ENCODE results near the gene ARHGEF3.
"Not testable (repeated sequence)": the region's sequence is repeated elsewhere in the genome, so short reads cannot be mapped to it uniquely, and the experiment has no call there.

ARHGEF3 gene

GRCh38 chr3:56769116-56769707 lies 32.5 kb downstream of the ARHGEF3 start:
- no peak for DNase-seq

GRCh38 chr3:56764904-56765547 lies 36.7 kb downstream of the ARHGEF3 start:
- DNase-seq = no peak

- no peak for DNase-seq
Measured at GRCh38 chr3:56764184-56764583, 37.6 kb downstream of the ARHGEF3 start.

- DNase-seq = no peak
Measured at GRCh38 chr3:56763233-56763632, 38.5 kb downstream of the ARHGEF3 start.

- DNase-seq = no peak
Measured at GRCh38 chr3:56762718-56763117, 39.0 kb downstream of the ARHGEF3 start.

DNA sequence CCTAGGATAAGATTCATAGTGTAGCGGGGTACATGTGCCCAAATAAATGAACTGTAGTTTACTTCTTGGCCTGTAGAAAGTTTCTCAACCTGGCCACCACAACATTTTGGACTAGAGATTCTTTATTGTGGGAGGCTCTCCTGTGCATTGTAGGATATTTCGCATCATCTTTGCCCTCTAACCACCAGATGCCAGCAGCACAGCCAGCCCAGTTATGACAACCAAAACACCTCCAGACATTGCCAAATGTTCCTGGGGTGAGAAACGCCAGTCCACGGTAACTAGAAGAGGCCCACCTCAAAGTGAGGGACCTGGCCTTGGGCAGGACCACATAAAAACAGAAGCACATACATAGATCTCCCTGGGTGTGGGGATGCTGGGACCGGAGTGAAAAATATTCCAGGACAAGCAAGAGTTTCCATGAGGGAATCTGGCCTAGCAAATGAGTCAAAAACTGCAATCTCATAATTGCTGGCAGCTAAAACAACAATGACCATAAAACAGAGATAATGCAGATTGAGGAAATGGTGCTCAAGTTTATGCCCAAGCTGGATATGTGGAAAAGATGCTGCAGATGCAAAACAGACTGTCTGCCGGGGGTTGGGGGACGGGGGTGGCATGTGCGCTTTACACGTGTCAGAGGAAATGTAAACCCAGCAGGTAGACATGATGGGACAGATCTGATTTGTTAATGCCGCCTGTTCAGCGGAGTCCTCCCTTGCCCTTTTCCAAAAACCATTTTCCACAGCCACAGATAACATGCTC lies 39.7 kb downstream of the ARHGEF3 start:
- DNase-seq = peak; percentile 12

- DNase-seq = no peak
Measured at GRCh38 chr3:56761023-56761422, 40.7 kb downstream of the ARHGEF3 start.

GRCh38 chr3:56759532-56759931 lies 42.2 kb downstream of the ARHGEF3 start:
- no peak for DNase-seq

DNA sequence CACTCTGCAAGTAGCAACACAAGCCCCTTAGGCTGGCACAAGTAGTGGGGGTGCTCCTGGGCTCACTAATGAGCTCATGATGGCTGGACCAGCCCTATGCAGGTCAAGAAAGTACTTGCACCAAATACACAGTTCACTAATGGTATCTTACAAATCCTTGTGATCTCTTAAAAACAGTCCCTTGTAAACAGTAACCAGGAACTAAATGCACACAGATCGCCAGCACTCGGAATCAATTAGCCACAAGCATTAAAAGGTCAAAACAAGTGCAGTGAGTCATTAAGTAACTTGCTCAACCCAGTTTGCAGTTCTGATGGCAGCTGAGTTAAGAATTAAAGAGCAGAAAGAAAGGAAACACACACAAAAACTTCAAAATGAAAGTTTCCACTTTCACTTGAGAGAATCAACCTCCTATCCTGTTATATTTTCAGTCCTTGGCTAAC lies 43.2 kb downstream of the ARHGEF3 start:
- DNase-seq = peak; percentile 74

- DNase-seq = not testable (repeated sequence)
Measured at GRCh38 chr3:56758042-56758441, 43.7 kb downstream of the ARHGEF3 start.

- DNase-seq = no peak
Measured at GRCh38 chr3:56754741-56755417, 46.9 kb downstream of the ARHGEF3 start.

- no peak for DNase-seq
Measured at GRCh38 chr3:56753206-56753820, 48.4 kb downstream of the ARHGEF3 start.

GRCh38 chr3:56751056-56751707 lies 50.6 kb downstream of the ARHGEF3 start:
- DNase-seq = no peak

DNA sequence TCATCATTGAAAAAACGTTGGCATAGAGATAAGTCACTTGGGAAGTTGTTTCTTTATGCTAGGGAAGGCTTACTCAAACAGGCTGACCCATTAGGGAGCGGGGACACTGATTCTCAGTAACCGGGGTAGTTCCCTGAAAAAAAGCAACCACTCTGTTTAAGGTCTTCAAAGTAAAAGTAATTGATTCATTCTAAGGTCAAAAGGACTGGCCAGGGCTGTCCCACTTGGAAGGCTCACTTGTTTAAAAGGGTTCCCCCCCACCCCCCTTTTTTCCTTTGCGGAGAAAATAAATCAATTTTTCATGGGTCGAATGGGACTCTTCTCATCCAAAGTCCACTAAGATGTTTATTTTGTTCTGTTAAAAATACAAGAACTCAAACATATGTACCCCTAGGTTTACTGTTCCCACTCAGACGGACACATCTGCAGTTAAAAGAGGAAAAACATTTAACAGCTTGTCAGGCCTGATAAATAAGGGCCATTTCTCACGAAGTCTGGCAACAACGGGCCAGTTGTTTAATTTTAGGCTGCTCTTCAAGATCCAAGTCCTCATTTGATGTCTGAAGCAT lies 53.0 kb downstream of the ARHGEF3 start:
- no peak for DNase-seq

- DNase-seq = no peak
Measured at GRCh38 chr3:56747150-56747549, 54.6 kb downstream of the ARHGEF3 start.

GRCh38 chr3:56744016-56744415 lies 57.7 kb downstream of the ARHGEF3 start:
- DNase-seq = no peak

GRCh38 chr3:56742887-56743286 lies 58.9 kb downstream of the ARHGEF3 start:
- no peak for DNase-seq

DNA sequence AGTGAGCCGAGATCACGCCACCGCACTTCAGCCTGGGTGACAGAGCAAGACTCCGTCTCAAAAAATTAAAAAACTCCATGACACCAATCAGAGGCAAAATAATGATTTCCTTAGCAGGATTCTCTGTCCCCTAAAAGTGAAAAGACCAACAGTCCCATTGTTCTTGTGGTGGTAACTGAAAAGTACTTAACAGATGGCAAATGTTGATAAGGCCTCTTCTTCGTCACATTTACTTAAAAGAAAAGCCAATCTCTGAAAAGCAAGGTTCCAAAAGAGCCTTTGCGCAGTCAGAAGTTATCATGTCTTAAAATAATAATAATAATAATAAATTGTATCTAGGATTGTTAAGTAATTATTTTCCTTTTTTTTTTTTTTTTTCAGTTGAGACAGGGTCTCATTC lies 62.7 kb downstream of the ARHGEF3 start:
- DNase-seq = no peak

DNA sequence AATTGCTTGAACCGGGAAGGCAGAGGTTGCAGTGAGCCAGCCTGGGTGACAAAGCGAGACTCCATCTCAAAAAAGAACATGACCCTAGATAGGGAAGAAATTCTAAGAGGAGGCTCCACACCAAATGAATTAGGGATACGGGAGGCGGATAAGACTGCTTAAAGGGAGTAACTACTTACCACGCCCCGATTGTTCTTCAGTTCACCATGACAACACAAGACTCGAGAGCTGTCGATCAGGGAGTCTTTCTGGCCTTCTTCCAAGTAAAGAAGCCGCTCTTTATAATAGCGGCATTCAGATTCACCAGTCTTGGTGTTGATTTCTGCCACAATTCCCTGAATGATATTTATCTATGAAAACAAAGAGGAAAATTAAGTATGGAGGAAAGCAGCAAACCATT lies 64.7 kb downstream of the ARHGEF3 start:
- no peak for DNase-seq

GRCh38 chr3:56732109-56732508 lies 69.6 kb downstream of the ARHGEF3 start:
- no peak for DNase-seq

GRCh38 chr3:56725175-56725574 lies 76.6 kb downstream of the ARHGEF3 start:
- no peak for DNase-seq

DNA sequence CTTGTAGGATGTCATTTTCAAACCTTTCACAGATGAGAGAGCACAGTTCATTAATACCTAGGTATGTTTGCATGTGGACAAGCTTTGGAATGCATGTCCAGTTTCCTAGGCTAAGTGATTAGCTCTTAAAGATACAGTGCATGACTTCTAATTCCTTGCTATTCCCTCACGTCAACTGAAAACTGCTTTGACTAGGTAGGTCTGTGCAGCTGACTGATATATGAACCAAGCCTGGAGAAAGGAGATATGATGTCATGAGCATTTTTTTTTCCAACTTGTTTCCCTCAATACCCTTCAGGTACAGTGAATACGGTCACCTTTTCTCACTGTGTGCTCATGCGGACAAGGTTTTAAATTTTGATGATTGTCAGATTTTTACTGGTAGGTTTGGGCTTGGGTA lies 77.1 kb downstream of the ARHGEF3 start:
- DNase-seq = no peak

All from fibroblast of upper back skin (primary cell).